H1 (cell line): ENCODE data around the gene RAB8B. TPM values are rescaled to one million over a fixed set of nuclear protein-coding genes. Genes with fewer than 3 reads are reported as not detected.

Experiments
- ASH2L ChIP-seq: fragments of 200-600, 300-600 bp; sonication (generic); IDR thresholded peaks from one replicate; pipeline ENCODE4 v1.7.1; 2017; ENCODE audit warnings: low read length
- CTBP2 ChIP-seq: IDR thresholded peaks from 2 replicates; pipeline ENCODE4 v1.7.0; 2011; ENCODE audit warnings: borderline replicate concordance, mild to moderate bottlenecking, moderate library complexity, mixed read lengths, low read length; ENCODE audit not compliant: insufficient read depth, insufficient read length
- USF2 ChIP-seq: IDR thresholded peaks from 2 replicates; pipeline ENCODE4 v1.6.1; 2011; ENCODE audit warnings: low read length, improper control_type of control experiment
- polyA plus RNA-seq, 7 experiments: library from polyadenylated mRNA; depleted of rRNA in 3 of 7; stranded (reverse) in 5 of 7; unstranded in 2 of 7; fragments of >200 nt in 5 of 7; fragments of 200-250 nt in 2 of 7; gene quantifications; 1 replicate in 5 of 7; 2 replicates in 1 of 7; 4 replicates in 1 of 7; pipeline versions ENCODE4 v1.2.1 to v1.2.3, GENCODE V29; 2011 to 2013; ENCODE audit warnings: missing spikeins in 2 of 7, mixed read lengths in 2 of 7
- total RNA-seq: library from RNA; stranded (reverse); fragmentation: NEBNext Ultra II Directional; extraction: Animal tissue kit (Norgen Biotek cat#: 25700); gene quantifications from 2 replicates; pipeline ENCODE4 v1.2.1, GENCODE V29; 2021

The RAB8B gene
- total and polyA plus RNA-seq, 2 of the 8 experiments (the other 6 are each of a cell fraction or from before 2014, with no cell fraction given) = 9.5 to 47.8 TPM

GRCh38 chr15:63226966-63227401, 37.6 kb downstream of the RAB8B start (continued):
- no peak for TF ChIP-seq USF2
- TF ChIP-seq CTBP2 = no peak
- no peak for TF ChIP-seq ASH2L
